ENCODE data around the gene PLXNA4.

Gene PLXNA4

DNA sequence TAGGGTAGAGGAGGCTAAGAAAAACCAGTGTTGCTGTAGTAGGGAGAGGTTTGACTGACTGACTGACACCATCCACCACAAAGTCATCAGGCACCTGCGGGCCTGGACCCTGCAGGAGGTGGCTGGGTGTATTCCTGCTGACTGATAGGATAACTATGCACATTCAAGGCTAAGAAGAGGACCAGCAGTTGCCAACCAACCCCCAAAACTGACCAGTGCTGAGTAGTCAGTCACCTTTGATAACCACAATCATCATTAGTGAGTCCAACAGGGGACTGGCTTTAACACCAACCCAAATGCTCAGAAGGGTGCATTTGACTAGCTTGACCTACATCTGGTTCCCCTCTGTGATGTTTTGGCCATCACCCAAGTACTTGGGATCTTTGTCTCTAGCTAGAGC lies 30.5 kb downstream of the PLXNA4 start:
- peaks cover 6% of the 10 kb centered on the region for H3K4me1 ChIP-seq (ENCODE audit: insufficient read depth, low read length)
- no peaks in the 10 kb centered on the region for H3K27me3 ChIP-seq (ENCODE audit: control insufficient read depth in 1 of 2, insufficient read depth in 2 of 2, low read length in 2 of 2)
- H3K27ac ChIP-seq (ENCODE audit: low read depth, low read length) = no peak overlapping the region
- no peak overlapping the region for H3K9ac ChIP-seq (ENCODE audit: low read length)
- no peak overlapping the region for H3K4me3 ChIP-seq (ENCODE audit: low read depth in 1 of 2, low read length in 2 of 2)
- peaks cover 3% of the 10 kb centered on the region for H3K9me3 ChIP-seq (ENCODE audit: low read length)
- H3K36me3 ChIP-seq (ENCODE audit: insufficient read depth, low read length) = no peaks in the 10 kb centered on the region

DNA sequence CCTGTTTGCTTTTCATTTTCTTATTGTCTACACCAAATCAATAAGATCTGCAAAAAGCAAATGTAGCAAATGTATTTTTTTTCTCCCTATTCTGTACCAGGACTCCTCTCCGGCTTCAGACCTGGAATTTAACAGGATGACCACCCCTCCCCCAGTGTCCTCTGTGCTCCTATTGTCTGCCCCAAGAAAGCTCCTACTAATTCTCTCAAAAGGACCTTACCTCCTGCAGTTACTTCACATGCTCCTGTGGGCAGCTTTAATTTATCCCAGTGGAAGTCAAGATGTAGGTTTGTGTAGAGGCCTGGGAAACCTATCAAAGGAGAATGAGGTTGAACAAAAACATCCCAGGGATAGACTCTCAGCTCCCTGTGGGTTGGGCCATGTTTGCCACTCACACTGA lies 31.3 kb downstream of the PLXNA4 start:
- Histone ChIP-seq H3K27ac (ENCODE audit: low read depth, low read length) (no peak overlapping the region), H3K9me3 (ENCODE audit: low read length) (no peaks in the 10 kb centered on the region), H3K4me1 (ENCODE audit: insufficient read depth, low read length) (peaks cover 6% of the 10 kb centered on the region), H3K27me3 (ENCODE audit: control insufficient read depth in 1 of 2, insufficient read depth in 2 of 2, low read length in 2 of 2) (no peaks in the 10 kb centered on the region), H3K9ac (ENCODE audit: low read length) (no peak overlapping the region), H3K4me3 (ENCODE audit: low read depth in 1 of 2, low read length in 2 of 2) (no peak overlapping the region), H3K36me3 (ENCODE audit: insufficient read depth, low read length) (no peaks in the 10 kb centered on the region)

DNA sequence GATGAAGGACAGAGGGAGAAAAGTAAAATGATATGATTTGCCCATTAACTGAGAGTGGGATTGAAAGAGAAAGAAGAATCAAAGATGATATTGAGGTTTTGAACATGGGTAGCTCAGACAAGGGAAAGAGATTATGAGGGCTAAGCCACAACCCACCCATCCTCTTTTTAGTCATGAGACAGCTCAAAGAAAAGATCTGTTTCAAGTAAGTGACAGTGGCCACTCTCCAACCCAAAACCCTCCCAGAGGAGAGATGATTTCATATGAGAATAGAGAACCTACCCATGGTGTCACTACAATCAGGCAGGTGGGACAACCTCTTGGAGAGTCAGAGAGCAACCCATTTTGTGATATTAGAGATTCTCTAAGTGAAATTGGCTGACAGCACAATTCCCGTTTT lies 32.2 kb downstream of the PLXNA4 start:
- H3K9ac ChIP-seq (ENCODE audit: low read length) = no peak overlapping the region
- H3K27me3 ChIP-seq (ENCODE audit: control insufficient read depth in 1 of 2, insufficient read depth in 2 of 2, low read length in 2 of 2) = no peaks in the 10 kb centered on the region
- H3K4me1 ChIP-seq (ENCODE audit: insufficient read depth, low read length) = peaks cover 6% of the 10 kb centered on the region
- H3K4me3 ChIP-seq (ENCODE audit: low read depth in 1 of 2, low read length in 2 of 2) = no peak overlapping the region
- H3K27ac ChIP-seq (ENCODE audit: low read depth, low read length) = no peak overlapping the region
- no peaks in the 10 kb centered on the region for H3K36me3 ChIP-seq (ENCODE audit: insufficient read depth, low read length)
- no peaks in the 10 kb centered on the region for H3K9me3 ChIP-seq (ENCODE audit: low read length)

DNA sequence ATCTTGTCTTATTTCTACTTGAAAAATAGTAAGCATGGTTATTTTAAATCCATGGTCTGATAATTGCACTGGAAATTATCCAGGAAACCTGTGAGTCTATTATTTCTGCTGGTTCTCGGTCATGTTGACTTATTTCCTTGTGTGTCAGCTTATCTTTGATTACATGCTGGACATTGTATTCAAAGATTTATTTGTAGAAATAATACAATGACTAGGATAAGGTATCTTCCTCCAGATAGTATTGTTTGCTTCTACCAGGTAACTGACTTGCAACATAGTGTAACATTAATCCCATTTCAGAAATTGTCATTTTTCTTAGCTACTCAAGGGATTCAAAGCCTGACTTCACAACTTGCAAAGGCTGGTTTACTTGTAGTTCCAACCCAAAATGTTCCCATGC lies 33.4 kb downstream of the PLXNA4 start:
- no peaks in the 10 kb centered on the region for H3K27me3 ChIP-seq (ENCODE audit: control insufficient read depth in 1 of 2, insufficient read depth in 2 of 2, low read length in 2 of 2)
- no peak overlapping the region for H3K27ac ChIP-seq (ENCODE audit: low read depth, low read length)
- no peaks in the 10 kb centered on the region for H3K36me3 ChIP-seq (ENCODE audit: insufficient read depth, low read length)
- no peaks in the 10 kb centered on the region for H3K9me3 ChIP-seq (ENCODE audit: low read length)
- peaks cover 6% of the 10 kb centered on the region for H3K4me1 ChIP-seq (ENCODE audit: insufficient read depth, low read length)
- H3K9ac ChIP-seq (ENCODE audit: low read length) = no peak overlapping the region
- H3K4me3 ChIP-seq (ENCODE audit: low read depth in 1 of 2, low read length in 2 of 2) = no peak overlapping the region

DNA sequence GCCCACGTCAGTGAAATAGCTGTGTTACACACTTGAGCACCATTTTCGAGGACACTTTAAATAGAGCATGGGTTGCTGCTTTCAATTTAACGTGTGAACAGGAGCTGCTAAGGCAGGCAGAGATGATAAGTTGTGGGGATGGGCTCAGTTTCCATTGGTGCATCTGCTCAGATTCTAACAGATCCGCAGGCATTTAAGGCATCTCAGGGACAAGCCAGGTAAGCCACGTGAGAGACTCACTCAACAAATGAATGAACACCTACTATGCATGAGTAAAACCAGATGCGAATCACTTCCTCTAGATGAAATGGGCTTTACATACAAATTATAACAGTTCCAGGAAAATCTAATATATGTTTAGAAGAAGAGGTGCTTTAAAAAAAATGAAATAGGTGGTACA lies 34.6 kb downstream of the PLXNA4 start:
- H3K4me1 ChIP-seq (ENCODE audit: insufficient read depth, low read length) = peaks cover 6% of the 10 kb centered on the region
- H3K9ac ChIP-seq (ENCODE audit: low read length) = no peak overlapping the region
- H3K9me3 ChIP-seq (ENCODE audit: low read length) = no peaks in the 10 kb centered on the region
- no peak overlapping the region for H3K27ac ChIP-seq (ENCODE audit: low read depth, low read length)
- H3K36me3 ChIP-seq (ENCODE audit: insufficient read depth, low read length) = no peaks in the 10 kb centered on the region
- H3K27me3 ChIP-seq (ENCODE audit: control insufficient read depth in 1 of 2, insufficient read depth in 2 of 2, low read length in 2 of 2) = no peaks in the 10 kb centered on the region
- H3K4me3 ChIP-seq (ENCODE audit: low read depth in 1 of 2, low read length in 2 of 2) = no peak overlapping the region

DNA sequence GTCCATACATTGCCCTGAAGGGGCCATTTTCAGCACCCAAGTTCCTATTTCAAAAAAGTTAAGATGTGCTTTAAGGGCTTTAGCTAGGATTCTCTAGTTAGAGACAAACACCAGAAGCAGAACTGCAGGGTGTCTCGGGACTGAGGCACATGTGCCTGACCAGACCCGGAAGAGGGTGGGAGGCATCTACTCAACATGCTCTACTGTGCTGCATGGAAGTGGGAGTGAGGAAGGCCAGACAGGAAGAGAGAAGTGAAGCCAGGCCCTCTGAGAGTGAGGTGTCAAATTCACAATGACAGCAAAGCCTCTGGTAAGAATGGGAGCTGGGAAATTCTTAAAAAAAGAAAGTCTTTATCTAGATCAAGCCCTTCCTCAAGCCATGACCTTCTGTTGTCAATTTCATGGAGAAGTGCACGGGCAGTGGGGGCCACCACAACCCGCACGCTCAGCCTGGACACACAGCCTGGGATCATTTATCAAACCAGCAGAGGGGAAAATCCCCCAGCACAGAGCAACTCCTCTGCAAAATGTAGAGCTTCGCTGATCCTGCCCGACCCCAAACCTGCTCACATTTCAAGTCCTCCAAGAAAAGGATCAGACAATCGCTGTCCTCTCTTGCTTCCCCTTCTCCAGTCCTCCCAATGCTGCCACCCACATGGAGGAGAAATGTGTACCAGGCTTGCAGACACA lies 38.7 kb downstream of the PLXNA4 start:
- no peaks in the 10 kb centered on the region for H3K27me3 ChIP-seq (ENCODE audit: control insufficient read depth in 1 of 2, insufficient read depth in 2 of 2, low read length in 2 of 2)
- no peak overlapping the region for H3K9ac ChIP-seq (ENCODE audit: low read length)
- H3K27ac ChIP-seq (ENCODE audit: low read depth, low read length) = no peak overlapping the region
- H3K4me3 ChIP-seq (ENCODE audit: low read depth in 1 of 2, low read length in 2 of 2) = no peak overlapping the region
- no peaks in the 10 kb centered on the region for H3K36me3 ChIP-seq (ENCODE audit: insufficient read depth, low read length)
- no peaks in the 10 kb centered on the region for H3K9me3 ChIP-seq (ENCODE audit: low read length)
- peaks cover 6% of the 10 kb centered on the region for H3K4me1 ChIP-seq (ENCODE audit: insufficient read depth, low read length)

DNA sequence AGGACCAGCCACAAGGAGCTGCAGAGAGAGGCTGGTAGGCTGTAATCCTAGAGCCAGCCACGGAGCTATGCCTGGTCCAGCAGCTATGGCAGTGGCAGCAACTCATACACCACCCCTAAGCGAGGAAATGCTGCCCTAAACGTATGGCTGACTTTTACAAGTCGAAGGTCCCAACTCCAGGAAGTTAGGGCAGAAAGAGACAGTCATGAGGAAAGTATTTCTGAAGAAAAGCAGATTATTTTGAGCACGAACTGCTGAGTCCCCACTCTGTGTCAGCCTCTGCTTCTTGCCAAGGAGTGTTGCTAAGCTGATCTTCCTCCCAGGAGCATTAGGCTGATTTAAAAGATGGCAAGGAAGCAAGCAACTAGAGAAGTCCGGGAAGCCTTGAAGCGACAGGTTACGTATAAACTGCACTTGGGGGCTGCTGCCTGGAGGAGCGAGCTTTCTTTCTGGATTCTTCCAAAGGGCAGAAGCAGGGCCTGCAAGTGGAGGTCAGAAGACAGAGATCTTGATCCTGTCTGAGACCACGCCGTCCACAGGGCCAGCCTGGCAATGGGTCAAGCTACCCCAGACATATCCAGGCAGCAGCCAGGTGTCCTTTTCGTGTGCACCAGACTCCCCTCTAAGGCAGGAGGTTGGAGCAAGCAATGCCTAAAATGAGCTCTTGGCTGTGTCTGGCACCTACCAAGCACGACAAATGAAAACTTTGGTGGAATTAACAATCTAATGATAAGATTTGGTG lies 39.4 kb downstream of the PLXNA4 start:
- no peak overlapping the region for H3K27ac ChIP-seq (ENCODE audit: low read depth, low read length)
- no peaks in the 10 kb centered on the region for H3K9me3 ChIP-seq (ENCODE audit: low read length)
- H3K9ac ChIP-seq (ENCODE audit: low read length) = no peak overlapping the region
- peaks cover 5% of the 10 kb centered on the region for H3K4me1 ChIP-seq (ENCODE audit: insufficient read depth, low read length)
- no peaks in the 10 kb centered on the region for H3K36me3 ChIP-seq (ENCODE audit: insufficient read depth, low read length)
- H3K27me3 ChIP-seq (ENCODE audit: control insufficient read depth in 1 of 2, insufficient read depth in 2 of 2, low read length in 2 of 2) = no peaks in the 10 kb centered on the region
- H3K4me3 ChIP-seq (ENCODE audit: low read depth in 1 of 2, low read length in 2 of 2) = no peak overlapping the region

DNA sequence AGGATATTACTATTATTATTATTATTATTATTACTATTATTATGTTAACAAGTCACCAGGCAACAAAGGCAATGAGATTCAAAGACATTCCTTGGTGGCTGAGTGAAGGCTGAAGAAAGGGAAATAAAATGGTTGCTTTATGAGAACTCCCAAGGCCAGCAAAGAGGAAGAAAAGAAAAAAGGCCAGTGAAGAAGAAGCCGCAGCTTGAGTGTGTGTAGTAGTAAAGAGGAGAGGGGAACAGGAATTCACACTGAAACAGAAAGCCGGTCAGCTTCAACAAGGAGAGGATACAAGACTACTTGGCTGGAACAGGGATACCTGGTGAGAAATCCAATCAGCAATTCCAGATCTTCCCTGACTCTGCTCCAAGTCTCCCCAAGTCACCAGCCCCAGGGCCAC lies 42.4 kb downstream of the PLXNA4 start:
- no peak overlapping the region for H3K4me3 ChIP-seq (ENCODE audit: low read depth in 1 of 2, low read length in 2 of 2)
- H3K36me3 ChIP-seq (ENCODE audit: insufficient read depth, low read length) = no peaks in the 10 kb centered on the region
- H3K9me3 ChIP-seq (ENCODE audit: low read length) = no peaks in the 10 kb centered on the region
- no peak overlapping the region for H3K27ac ChIP-seq (ENCODE audit: low read depth, low read length)
- no peaks in the 10 kb centered on the region for H3K4me1 ChIP-seq (ENCODE audit: insufficient read depth, low read length)
- no peak overlapping the region for H3K9ac ChIP-seq (ENCODE audit: low read length)
- H3K27me3 ChIP-seq (ENCODE audit: control insufficient read depth in 1 of 2, insufficient read depth in 2 of 2, low read length in 2 of 2) = no peaks in the 10 kb centered on the region

DNA sequence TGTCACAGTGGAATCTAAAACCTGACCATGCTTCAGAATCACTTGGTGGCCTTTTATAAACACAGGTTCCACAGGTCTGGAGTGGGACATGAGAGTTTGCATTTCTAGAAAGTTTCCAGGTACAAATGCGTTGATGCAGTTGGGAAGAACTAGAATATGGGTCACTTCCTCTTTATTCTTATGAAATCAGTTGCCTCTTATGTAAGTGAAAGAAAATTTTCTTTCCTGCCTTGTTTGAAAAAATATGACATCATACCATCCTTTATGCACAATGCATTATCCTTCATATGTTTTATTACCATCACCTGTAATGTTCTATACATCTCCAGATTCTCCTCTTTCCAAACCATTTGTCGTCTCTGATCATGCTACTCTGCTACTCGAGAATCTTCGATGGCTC lies 44.0 kb downstream of the PLXNA4 start:
- no peaks in the 10 kb centered on the region for H3K4me1 ChIP-seq (ENCODE audit: insufficient read depth, low read length)
- no peaks in the 10 kb centered on the region for H3K9me3 ChIP-seq (ENCODE audit: low read length)
- no peaks in the 10 kb centered on the region for H3K27me3 ChIP-seq (ENCODE audit: control insufficient read depth in 1 of 2, insufficient read depth in 2 of 2, low read length in 2 of 2)
- no peaks in the 10 kb centered on the region for H3K36me3 ChIP-seq (ENCODE audit: insufficient read depth, low read length)
- no peak overlapping the region for H3K9ac ChIP-seq (ENCODE audit: low read length)
- no peak overlapping the region for H3K27ac ChIP-seq (ENCODE audit: low read depth, low read length)
- no peak overlapping the region for H3K4me3 ChIP-seq (ENCODE audit: low read depth in 1 of 2, low read length in 2 of 2)

DNA sequence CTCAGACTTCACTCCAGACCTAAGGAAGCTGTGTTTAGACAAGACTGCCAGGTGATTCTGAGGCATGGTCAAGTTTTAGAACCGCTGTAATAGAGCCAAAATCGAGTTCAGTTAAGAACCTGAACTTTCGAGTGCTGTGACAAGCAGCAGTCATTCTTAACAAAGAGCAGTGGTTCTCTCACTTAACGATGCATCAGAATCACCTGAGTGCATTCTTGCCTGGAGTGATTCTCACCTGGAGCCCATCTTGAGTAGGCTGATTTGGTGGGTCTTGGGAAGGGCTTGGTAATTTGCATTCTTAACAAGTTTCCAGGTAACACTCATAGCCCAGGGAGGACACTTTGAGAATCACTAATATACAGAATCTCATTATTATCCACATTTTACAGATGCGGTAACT lies 44.7 kb downstream of the PLXNA4 start:
- no peaks in the 10 kb centered on the region for H3K9me3 ChIP-seq (ENCODE audit: low read length)
- no peaks in the 10 kb centered on the region for H3K36me3 ChIP-seq (ENCODE audit: insufficient read depth, low read length)
- H3K9ac ChIP-seq (ENCODE audit: low read length) = no peak overlapping the region
- H3K4me3 ChIP-seq (ENCODE audit: low read depth in 1 of 2, low read length in 2 of 2) = no peak overlapping the region
- no peaks in the 10 kb centered on the region for H3K4me1 ChIP-seq (ENCODE audit: insufficient read depth, low read length)
- no peak overlapping the region for H3K27ac ChIP-seq (ENCODE audit: low read depth, low read length)
- no peaks in the 10 kb centered on the region for H3K27me3 ChIP-seq (ENCODE audit: control insufficient read depth in 1 of 2, insufficient read depth in 2 of 2, low read length in 2 of 2)

DNA sequence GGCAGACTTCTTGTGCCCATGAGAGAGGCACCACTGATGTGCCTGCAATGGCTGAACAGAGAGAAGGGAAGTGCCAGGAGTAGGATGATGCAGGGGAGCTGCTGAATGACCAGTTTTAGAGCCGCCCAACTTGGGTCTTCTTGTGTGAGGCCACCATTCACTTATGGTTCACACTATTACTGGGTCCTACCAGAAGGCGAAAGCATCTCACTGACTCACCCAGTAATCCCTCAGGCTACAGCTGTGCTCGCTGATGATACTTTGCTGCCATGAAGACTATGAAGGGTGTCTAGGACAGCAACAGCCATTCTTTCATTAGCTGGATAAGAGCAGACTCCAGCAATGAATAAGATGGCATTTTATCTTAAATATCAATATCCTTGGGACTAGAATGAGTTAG lies 47.6 kb downstream of the PLXNA4 start:
- H3K4me1 ChIP-seq (ENCODE audit: insufficient read depth, low read length) = no peaks in the 10 kb centered on the region
- no peaks in the 10 kb centered on the region for H3K36me3 ChIP-seq (ENCODE audit: insufficient read depth, low read length)
- H3K27me3 ChIP-seq (ENCODE audit: control insufficient read depth in 1 of 2, insufficient read depth in 2 of 2, low read length in 2 of 2) = no peaks in the 10 kb centered on the region
- no peak overlapping the region for H3K4me3 ChIP-seq (ENCODE audit: low read depth in 1 of 2, low read length in 2 of 2)
- no peak overlapping the region for H3K9ac ChIP-seq (ENCODE audit: low read length)
- H3K9me3 ChIP-seq (ENCODE audit: low read length) = no peaks in the 10 kb centered on the region
- H3K27ac ChIP-seq (ENCODE audit: low read depth, low read length) = no peak overlapping the region

All from muscle layer of colon (tissue), 2 donors.